ENCODE data around the gene TMEM9. TPM values are rescaled to one million over a fixed set of nuclear protein-coding genes. Genes with fewer than 3 reads are reported as not detected.

Gene TMEM9
- total RNA-seq, 1 donor from 2014 or later: 13.2 TPM

DNA sequence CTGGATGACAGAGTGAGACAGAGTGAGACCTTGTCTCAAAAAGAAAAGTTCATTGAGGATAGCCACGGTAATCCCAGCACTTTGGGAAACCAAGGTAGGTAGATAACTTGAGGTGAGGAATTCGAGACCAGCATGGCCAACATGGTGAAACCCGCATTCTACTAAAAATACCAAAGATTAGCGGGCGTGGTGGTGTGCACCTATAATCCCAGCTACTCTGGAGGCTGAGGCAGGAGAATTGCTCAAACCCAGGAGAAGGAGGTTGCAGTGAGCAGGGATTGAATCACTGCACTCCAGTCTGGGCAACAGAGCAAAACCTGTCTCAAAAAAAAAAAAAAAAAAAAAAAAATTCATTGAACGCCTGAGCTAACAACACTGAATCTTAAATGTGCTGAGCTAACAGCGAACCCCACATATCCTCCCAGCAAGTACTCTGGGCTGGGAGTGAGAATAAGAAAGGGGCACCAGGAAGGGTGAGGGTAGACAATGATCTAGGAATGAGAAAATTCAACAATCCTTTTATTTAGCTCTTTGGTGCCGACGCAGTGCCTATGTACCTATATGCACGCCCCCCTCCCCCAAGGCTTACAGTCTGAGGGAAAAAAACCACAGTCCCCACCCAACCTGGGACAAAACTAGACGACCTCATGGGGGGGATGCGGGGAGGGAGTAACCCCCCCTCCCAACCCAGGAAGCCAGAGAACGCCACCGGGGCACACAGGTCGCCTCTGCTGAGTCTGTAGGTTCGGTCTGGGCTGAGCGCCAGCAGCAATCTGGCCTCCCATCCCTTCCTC, 40.6 kb downstream of the TMEM9 start:
- H3K9me3 Mint-ChIP-seq: no peaks in the 10 kb centered on the region
- intact Hi-C loops (cut with micrococcal nuclease): loop anchor here (1.0 to 10.0 kb wide), 7 partner anchors 27 to 559 kb away; partner anchors contain the start of genes KIF14 and TMEM9
- H3K36me3 Mint-ChIP-seq (ENCODE audit: low read depth): no peaks in the 10 kb centered on the region
- H3K27me3 Mint-ChIP-seq (ENCODE audit: insufficient read depth): peaks cover 35% of the 10 kb centered on the region
- H3K27ac Mint-ChIP-seq: no peak overlapping the region
- H3K4me1 Mint-ChIP-seq (ENCODE audit: low read depth): no peaks in the 10 kb centered on the region
- peak overlapping the region; percentile 85 for H3K4me3 Mint-ChIP-seq
- DNase-seq (ENCODE audit: low spot score): no peak

DNA sequence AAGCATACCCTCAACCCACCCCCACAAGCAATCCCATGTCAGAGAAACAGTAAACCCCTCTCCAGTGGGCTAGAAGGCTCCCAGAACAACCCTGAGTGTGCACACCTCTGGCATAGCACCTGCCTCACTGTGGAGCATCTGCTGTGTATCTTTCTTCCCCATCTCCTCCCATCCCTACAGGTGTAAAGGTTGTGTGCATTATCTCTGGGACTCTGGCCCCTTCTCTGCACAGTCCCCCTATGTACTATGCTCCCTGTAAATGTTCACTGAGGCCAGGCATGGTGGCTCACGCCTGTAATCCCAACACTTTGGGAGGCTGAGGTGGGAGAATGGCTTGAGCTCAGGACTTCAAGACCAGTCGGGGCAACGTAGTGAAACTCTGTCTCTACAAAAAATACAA, 41.3 kb downstream of the TMEM9 start:
- DNase-seq (ENCODE audit: low spot score): no peak
- intact Hi-C loops (cut with micrococcal nuclease): loop anchor here (5.0 to 10.0 kb wide), 2 partner anchors 491 to 558 kb away; partner anchors contain the start of gene KIF14
- no peaks in the 10 kb centered on the region for H3K36me3 Mint-ChIP-seq (ENCODE audit: low read depth)
- no peak overlapping the region for H3K4me3 Mint-ChIP-seq
- no peaks in the 10 kb centered on the region for H3K9me3 Mint-ChIP-seq
- H3K4me1 Mint-ChIP-seq (ENCODE audit: low read depth): no peaks in the 10 kb centered on the region
- H3K27ac Mint-ChIP-seq: no peak overlapping the region
- peaks cover 31% of the 10 kb centered on the region for H3K27me3 Mint-ChIP-seq (ENCODE audit: insufficient read depth)

DNA sequence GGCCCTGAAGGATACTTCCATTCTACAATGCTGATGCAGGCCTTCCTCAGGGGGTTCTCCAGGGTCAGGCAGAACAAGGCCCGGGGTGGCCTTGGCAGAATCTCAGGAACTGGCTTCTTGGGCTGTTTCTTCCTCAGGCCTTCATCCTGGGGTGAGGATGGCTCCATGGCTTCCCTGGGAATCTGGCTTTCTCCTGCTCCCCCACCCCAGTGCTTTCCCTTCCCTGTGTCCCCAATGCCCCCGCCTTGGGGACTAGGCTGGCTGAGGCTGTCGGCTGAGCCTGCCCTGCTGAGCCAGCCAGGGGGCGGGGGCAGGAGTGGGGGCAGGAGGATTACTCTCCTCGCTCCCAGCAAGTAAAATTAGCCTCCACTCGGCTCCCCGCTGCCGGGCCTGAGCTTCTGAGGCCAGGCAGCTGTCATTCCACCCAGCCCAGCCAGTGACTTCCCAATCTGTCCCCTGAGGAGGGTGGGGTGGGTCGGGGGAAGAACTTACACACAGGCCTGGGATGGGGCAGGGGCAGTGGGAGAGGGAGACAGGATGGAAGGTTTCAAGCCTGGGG, 42.0 kb downstream of the TMEM9 start, which contains the start of gene CACNA1S:
CACNA1S (minus strand) TSS at position 254 of the 559 bp plus-strand sequence; CDS start at position 167, 87 bp downstream.
- no peak for DNase-seq (ENCODE audit: low spot score)
- Mint-ChIP-seq H3K36me3 (ENCODE audit: low read depth) (no peaks in the 10 kb centered on the region), H3K4me1 (ENCODE audit: low read depth) (no peaks in the 10 kb centered on the region), H3K27me3 (ENCODE audit: insufficient read depth) (peaks cover 30% of the 10 kb centered on the region), H3K27ac (no peak within 1 kb of the TSS), H3K9me3 (no peaks in the 10 kb centered on the region), H3K4me3 (no peak within 1 kb of the TSS)
- intact Hi-C loops (cut with micrococcal nuclease): loop anchor here (5.0 to 10.0 kb wide), 2 partner anchors 490 to 557 kb away; partner anchors contain the start of gene KIF14

DNA sequence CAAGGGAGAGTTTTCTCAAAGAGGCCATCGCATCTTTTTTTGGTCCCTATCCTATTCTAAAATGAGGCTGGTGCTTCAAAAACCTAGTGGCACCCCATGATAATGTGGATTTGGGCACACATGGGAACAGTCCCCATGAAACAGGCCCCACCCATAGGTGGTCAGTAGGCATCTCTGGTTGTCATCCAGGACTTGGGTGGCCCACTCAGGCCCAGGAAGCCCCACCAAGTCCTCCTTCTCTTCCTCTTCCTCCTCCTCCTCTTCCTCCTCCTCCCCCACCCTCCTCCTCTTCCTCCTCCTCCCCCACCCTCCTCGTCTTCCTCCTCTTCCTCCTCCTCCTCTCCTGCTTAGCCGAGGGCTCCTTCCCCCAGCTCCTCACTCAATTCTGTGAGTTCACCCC, 42.6 kb downstream of the TMEM9 start:
- Mint-ChIP-seq H3K36me3 (ENCODE audit: low read depth) (no peaks in the 10 kb centered on the region), H3K4me1 (ENCODE audit: low read depth) (no peaks in the 10 kb centered on the region), H3K27me3 (ENCODE audit: insufficient read depth) (peaks cover 26% of the 10 kb centered on the region), H3K27ac (no peak overlapping the region), H3K4me3 (no peak overlapping the region), H3K9me3 (no peaks in the 10 kb centered on the region)
- DNase-seq (ENCODE audit: low spot score): no peak
- intact Hi-C loops (cut with micrococcal nuclease): loop anchor here (5.0 to 10.0 kb wide), 2 partner anchors 489 to 557 kb away; partner anchors contain the start of gene KIF14

DNA sequence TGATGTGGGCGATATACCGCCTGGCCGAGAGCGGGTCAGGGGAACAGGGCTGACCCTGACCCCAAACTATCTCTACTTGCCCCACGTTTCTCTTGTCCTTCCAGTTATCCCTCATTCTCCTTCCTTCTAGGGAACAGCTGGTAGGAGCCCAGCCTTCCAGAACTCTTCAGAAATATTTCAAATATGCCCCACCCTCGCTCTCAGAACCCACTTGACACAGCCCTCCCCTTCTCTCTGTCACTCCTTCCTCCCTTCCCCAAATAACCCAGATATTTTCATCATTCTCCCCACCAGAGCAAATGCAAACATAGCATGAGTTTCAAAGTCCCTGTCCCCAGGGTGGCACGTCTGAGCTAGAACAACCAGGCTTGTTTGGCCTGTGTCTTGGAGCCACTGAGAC, 43.1 kb downstream of the TMEM9 start:
- Mint-ChIP-seq H3K36me3 (ENCODE audit: low read depth) (no peaks in the 10 kb centered on the region), H3K27me3 (ENCODE audit: insufficient read depth) (peaks cover 22% of the 10 kb centered on the region), H3K27ac (no peak overlapping the region), H3K9me3 (no peaks in the 10 kb centered on the region), H3K4me1 (ENCODE audit: low read depth) (no peaks in the 10 kb centered on the region), H3K4me3 (no peak overlapping the region)
- intact Hi-C loops (cut with micrococcal nuclease): loop anchor here (5.0 to 10.0 kb wide), 2 partner anchors 489 to 556 kb away; partner anchors contain the start of gene KIF14
- DNase-seq (ENCODE audit: low spot score): no peak

DNA sequence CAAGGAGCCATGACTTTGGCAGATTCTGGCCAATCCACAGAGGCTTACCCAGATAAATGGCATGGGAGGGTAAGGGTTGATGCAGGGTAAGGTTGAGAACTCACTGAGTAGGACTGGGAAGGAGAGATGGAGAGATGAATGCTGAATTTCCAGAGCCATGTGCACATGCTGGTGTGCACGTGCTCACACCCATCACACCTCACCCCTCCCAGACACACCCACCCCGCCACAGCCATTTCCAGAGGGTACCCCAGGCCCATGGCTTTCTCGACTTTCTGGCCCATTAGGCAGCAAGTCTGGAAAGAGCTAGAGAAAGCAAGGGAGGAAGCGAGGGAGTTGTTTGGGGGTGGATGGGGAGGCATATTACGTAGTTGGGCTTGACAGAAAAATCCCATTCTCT, 43.7 kb downstream of the TMEM9 start:
- H3K27ac Mint-ChIP-seq: no peak overlapping the region
- intact Hi-C loops (cut with micrococcal nuclease): loop anchor here (5.0 to 10.0 kb wide), 2 partner anchors 488 to 556 kb away; partner anchors contain the start of gene KIF14
- no peaks in the 10 kb centered on the region for H3K4me1 Mint-ChIP-seq (ENCODE audit: low read depth)
- no peak overlapping the region for H3K4me3 Mint-ChIP-seq
- H3K9me3 Mint-ChIP-seq: no peaks in the 10 kb centered on the region
- DNase-seq (ENCODE audit: low spot score): no peak
- H3K27me3 Mint-ChIP-seq (ENCODE audit: insufficient read depth): peaks cover 18% of the 10 kb centered on the region
- no peaks in the 10 kb centered on the region for H3K36me3 Mint-ChIP-seq (ENCODE audit: low read depth)

DNA sequence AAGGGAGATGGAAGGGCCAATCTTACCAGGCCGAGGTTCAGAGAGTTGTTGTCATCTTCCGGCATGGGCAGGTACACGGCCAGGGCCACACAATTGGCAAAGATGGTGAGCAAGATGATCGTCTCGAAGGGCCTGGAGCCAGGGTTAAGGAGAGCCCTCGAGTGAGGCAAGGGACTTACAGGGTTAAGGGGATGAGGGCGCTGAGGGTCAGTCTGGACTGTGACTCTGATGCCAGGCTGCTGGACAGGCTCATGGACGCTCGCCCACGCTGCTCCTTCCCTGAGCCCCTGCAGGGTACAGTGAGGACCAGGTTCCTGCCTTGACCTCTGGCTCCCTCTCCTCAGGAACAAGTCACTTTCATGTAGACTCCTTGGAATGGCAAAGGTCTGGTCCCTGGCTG, 44.1 kb downstream of the TMEM9 start:
- intact Hi-C loops (cut with micrococcal nuclease): loop anchor here (5.0 to 10.0 kb wide), 2 partner anchors 488 to 555 kb away; partner anchors contain the start of gene KIF14
- H3K4me1 Mint-ChIP-seq (ENCODE audit: low read depth): no peaks in the 10 kb centered on the region
- peaks cover 17% of the 10 kb centered on the region for H3K27me3 Mint-ChIP-seq (ENCODE audit: insufficient read depth)
- H3K4me3 Mint-ChIP-seq: no peak overlapping the region
- DNase-seq (ENCODE audit: low spot score): no peak
- no peak overlapping the region for H3K27ac Mint-ChIP-seq
- H3K36me3 Mint-ChIP-seq (ENCODE audit: low read depth): no peaks in the 10 kb centered on the region
- H3K9me3 Mint-ChIP-seq: no peaks in the 10 kb centered on the region

DNA sequence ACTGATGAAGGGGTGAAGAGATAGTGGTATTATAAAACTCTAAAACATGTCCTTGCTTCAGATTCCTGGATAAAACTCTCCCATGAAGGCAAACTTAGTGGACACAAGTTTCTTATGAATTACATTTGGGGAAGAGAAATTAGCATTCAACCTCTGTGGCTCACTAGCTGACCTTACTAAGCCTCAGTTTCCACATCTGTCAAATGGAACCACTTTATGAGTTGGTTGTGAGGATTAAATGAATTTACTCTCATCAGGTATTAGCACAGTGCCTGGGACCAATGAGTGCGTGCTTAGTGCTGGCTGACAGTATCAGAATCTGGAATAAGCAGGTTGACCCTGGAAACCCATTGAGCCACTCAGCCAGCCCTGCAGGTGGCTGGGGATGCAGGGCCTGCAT, 44.6 kb downstream of the TMEM9 start:
- intact Hi-C loops (cut with micrococcal nuclease): loop anchor here (5.0 to 10.0 kb wide), 2 partner anchors 487 to 555 kb away; partner anchors contain the start of gene KIF14
- DNase-seq (ENCODE audit: low spot score): no peak
- Mint-ChIP-seq H3K4me3 (no peak overlapping the region), H3K27me3 (ENCODE audit: insufficient read depth) (peaks cover 15% of the 10 kb centered on the region), H3K9me3 (no peaks in the 10 kb centered on the region), H3K36me3 (ENCODE audit: low read depth) (no peaks in the 10 kb centered on the region), H3K27ac (no peak overlapping the region), H3K4me1 (ENCODE audit: low read depth) (no peaks in the 10 kb centered on the region)

DNA sequence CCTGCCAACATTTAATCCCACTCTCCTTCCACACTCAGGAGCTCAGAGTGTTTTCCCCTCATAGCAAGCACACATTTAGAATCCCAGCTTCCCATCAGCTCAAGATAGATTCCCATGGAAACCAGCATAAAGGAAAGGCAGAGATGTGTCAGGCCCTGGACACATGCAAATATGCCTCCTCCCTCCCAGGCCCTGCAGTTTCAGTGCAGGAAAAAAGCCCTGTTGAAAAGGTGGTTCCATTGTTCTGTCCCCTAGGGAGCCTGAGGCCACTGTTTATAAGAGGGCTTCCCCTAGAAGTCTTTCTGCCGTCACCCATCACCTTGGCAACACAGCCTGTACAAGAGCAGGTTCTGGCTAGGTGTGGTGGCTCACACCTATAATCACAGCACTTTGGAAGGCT, 45.7 kb downstream of the TMEM9 start:
- no peak for DNase-seq (ENCODE audit: low spot score)
- Mint-ChIP-seq H3K9me3 (no peaks in the 10 kb centered on the region), H3K4me1 (ENCODE audit: low read depth) (no peaks in the 10 kb centered on the region), H3K4me3 (no peak overlapping the region), H3K27ac (no peak overlapping the region), H3K36me3 (ENCODE audit: low read depth) (no peaks in the 10 kb centered on the region), H3K27me3 (ENCODE audit: insufficient read depth) (peaks cover 9% of the 10 kb centered on the region)
- intact Hi-C loops (cut with micrococcal nuclease): no loop called here

DNA sequence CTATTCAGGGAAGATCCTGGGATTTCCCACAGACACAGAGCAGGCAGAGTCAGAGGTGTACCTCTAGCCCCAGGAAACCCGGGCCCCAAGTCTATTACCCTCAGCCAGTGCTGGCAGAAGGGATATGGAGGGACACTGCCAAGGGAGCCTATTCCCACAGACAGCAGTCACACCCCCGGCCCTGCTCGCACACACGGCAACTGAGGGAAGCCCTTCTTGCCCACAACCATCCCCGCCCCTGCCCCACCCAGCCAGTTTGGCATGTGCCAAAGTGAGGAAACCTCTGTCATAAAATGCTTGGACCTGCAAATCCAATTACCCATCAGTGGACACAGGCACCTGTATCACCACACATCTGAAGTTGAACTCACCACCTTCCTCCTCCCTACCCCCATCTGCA, 48.6 kb downstream of the TMEM9 start:
- intact Hi-C loops (cut with micrococcal nuclease): no loop called here
- no peak overlapping the region for H3K27ac Mint-ChIP-seq
- no peaks in the 10 kb centered on the region for H3K36me3 Mint-ChIP-seq (ENCODE audit: low read depth)
- H3K27me3 Mint-ChIP-seq (ENCODE audit: insufficient read depth): peaks cover 14% of the 10 kb centered on the region
- no peak for DNase-seq (ENCODE audit: low spot score)
- H3K9me3 Mint-ChIP-seq: no peaks in the 10 kb centered on the region
- H3K4me1 Mint-ChIP-seq (ENCODE audit: low read depth): no peaks in the 10 kb centered on the region
- H3K4me3 Mint-ChIP-seq: no peak overlapping the region

DNA sequence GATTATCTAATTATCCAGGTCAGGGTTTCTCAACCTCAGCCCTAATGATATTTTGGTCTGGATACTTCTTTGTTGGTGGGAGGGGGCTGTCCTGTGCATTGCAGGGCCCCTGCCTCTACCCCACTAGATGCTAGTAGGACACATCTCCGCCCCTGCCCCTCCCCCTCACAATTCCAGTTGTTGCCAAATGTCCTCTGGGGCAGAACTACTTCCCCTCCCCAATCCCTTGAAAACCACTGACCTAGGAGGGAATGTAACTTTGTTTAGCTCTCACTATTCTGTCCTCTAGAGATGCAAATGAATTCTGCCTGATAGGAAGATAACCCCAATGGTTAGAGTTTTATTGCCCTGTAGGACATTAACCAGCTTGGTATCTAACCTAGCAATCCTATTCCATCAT, 50.1 kb downstream of the TMEM9 start:
- Mint-ChIP-seq H3K4me1 (ENCODE audit: low read depth) (no peaks in the 10 kb centered on the region), H3K9me3 (no peaks in the 10 kb centered on the region), H3K4me3 (no peak overlapping the region), H3K27ac (no peak overlapping the region), H3K36me3 (ENCODE audit: low read depth) (no peaks in the 10 kb centered on the region), H3K27me3 (ENCODE audit: insufficient read depth) (peaks cover 14% of the 10 kb centered on the region)
- intact Hi-C loops (cut with micrococcal nuclease): no loop called here
- no peak for DNase-seq (ENCODE audit: low spot score)

DNA sequence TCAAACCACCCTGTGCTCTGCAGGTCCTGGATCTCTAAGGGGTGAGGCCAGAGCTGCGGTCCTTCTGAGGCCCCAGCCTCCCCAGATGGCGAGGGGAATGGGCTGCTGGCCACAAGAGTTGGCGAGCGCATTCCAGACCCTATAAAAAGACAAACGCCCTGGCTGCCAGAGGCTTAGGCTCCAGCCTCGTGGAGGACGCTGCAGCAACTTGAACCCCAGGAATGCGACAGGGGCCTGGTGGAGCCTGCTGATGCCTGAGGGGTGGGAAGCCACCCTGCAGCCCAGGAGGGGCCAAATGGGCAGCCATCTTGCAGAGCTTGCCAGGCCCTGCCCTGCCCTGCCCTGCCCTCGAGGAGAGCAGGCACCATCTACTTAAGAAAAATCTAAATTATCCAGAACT, 50.6 kb downstream of the TMEM9 start:
- H3K4me1 Mint-ChIP-seq (ENCODE audit: low read depth): no peaks in the 10 kb centered on the region
- peaks cover 14% of the 10 kb centered on the region for H3K27me3 Mint-ChIP-seq (ENCODE audit: insufficient read depth)
- H3K27ac Mint-ChIP-seq: no peak overlapping the region
- no peak overlapping the region for H3K4me3 Mint-ChIP-seq
- no peaks in the 10 kb centered on the region for H3K36me3 Mint-ChIP-seq (ENCODE audit: low read depth)
- intact Hi-C loops (cut with micrococcal nuclease): no loop called here
- DNase-seq (ENCODE audit: low spot score): no peak
- H3K9me3 Mint-ChIP-seq: no peaks in the 10 kb centered on the region
